Stimulated activated naive CD8-positive, alpha-beta T cell treated with anti-CD3 and anti-CD28 coated beads, Interleukin-15, Interleukin-2, amounts not matched to agents 100 ng/mL and 50 ng/mL, for 24 hours (primary cell): ENCODE measurements around the gene ZEB1.

Source experiments
- H3K27ac Mint-ChIP-seq: one replicate; pipeline ENCODE4 v1.8.0; 2021; ENCODE audit warnings: mild to moderate bottlenecking, mixed read lengths
- H3K27me3 Mint-ChIP-seq: one replicate; pipeline ENCODE4 v1.8.0; 2021; ENCODE audit warnings: mixed read lengths
- H3K36me3 Mint-ChIP-seq: one replicate; pipeline ENCODE4 v1.8.0; 2021; ENCODE audit warnings: low read depth, mixed read lengths
- H3K4me1 Mint-ChIP-seq: one replicate; pipeline ENCODE4 v1.8.0; 2021; ENCODE audit warnings: low read depth, mixed read lengths
- H3K4me3 Mint-ChIP-seq: one replicate; pipeline ENCODE4 v1.8.0; 2021; ENCODE audit warnings: mild to moderate bottlenecking, mixed read lengths
- H3K9me3 Mint-ChIP-seq: one replicate; pipeline ENCODE4 v1.8.0; 2021; ENCODE audit warnings: mixed read lengths

Gene ZEB1

GRCh38 chr10:31574577-31574976 is 255.6 kb downstream of the ZEB1 start:
- Mint-ChIP-seq H3K36me3 (no peaks in the 10 kb centered on the region), H3K9me3 (no peaks in the 10 kb centered on the region), H3K4me3 (no peak overlapping the region), H3K27me3 (peaks cover 12% of the 10 kb centered on the region), H3K4me1 (peaks cover 13% of the 10 kb centered on the region), H3K27ac (no peak overlapping the region)

GRCh38 chr10:31578181-31578852 is 259.3 kb downstream of the ZEB1 start:
- Mint-ChIP-seq H3K4me1 (peaks cover 19% of the 10 kb centered on the region), H3K9me3 (no peaks in the 10 kb centered on the region), H3K27me3 (no peaks in the 10 kb centered on the region), H3K27ac (no peak overlapping the region), H3K4me3 (no peak overlapping the region), H3K36me3 (no peaks in the 10 kb centered on the region)

GRCh38 chr10:31578951-31579350 is 259.9 kb downstream of the ZEB1 start:
- H3K9me3 Mint-ChIP-seq: no peaks in the 10 kb centered on the region
- H3K4me1 Mint-ChIP-seq: peaks cover 19% of the 10 kb centered on the region
- H3K27me3 Mint-ChIP-seq: no peaks in the 10 kb centered on the region
- H3K4me3 Mint-ChIP-seq: no peak overlapping the region
- H3K27ac Mint-ChIP-seq: peak overlapping the region; percentile 9
- H3K36me3 Mint-ChIP-seq: no peaks in the 10 kb centered on the region
